ENCODE data around the gene CD63. TPM values are rescaled to one million over a fixed set of nuclear protein-coding genes. Genes with fewer than 3 reads are reported as not detected.

CD63 gene
- total and polyA plus RNA-seq, 2 of the 13 experiments (the other 11 are each of a cell fraction or from before 2014, with no cell fraction given), result 234 to 277 TPM

DNA sequence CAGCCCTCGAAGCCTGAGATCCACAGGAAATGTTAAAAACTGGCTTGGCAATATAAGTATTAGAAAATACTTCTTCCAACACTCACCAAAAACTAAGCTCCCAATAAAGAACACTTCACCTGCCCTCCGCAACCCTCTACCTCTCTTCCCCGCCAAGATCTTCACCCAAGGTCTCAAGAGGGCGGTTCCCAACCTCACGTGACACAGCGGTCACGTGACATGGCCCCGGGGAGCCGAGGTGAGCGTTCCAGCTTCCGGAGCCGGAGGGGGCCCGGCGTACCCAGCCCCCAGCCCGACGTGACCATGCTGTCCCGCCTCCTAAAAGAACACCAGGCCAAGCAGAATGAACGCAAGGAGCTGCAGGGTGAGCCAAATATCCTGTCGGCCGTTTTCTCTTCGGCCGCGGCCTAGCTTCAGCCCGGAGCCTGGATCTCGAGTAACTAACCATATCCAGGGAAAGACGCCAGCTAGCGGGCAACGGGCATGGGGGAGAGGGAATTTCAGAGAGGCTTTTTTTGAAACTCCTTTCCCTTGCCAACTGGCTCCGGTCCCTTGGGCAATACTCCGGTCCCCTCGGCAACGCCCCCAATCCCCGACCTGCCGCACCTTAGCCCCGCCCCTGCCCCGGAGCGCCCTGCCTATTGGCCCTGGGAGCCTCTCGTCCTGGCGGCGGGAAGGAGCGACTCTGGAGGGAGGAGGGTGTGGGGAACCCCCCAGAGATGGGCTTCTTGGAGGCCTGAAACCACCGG is 12.8 kb downstream of the CD63 start, which contains the start of gene BLOC1S1 (continued):
- TF ChIP-seq SKI (IDR thresholded peaks at IDR 0.05; ENCODE audit: partially characterized antibody) (peak; percentile 32), ZNF343 (CRISPR knock-in tag; IDR thresholded peaks at IDR 0.05) (peak; percentile 49; the same call in 1 of the 2 replicates), SMYD3 (CRISPR knock-in tag; IDR thresholded peaks at IDR 0.05) (no peak), MAF1 (CRISPR knock-in tag; IDR thresholded peaks at IDR 0.05; ENCODE audit: borderline replicate concordance) (no peak), NFIB (CRISPR knock-in tag; IDR thresholded peaks at IDR 0.05; ENCODE audit: borderline replicate concordance) (no peak), MAFK (conservative IDR thresholded peaks at IDR 0.05 in 1 of 2, IDR thresholded peaks at IDR 0.05 in 1 of 2; ENCODE audit: low read length in 2 of 2) (no peak), JDP2 (CRISPR knock-in tag; IDR thresholded peaks at IDR 0.05; ENCODE audit: borderline replicate concordance) (no peak), TBP (CRISPR knock-in tag; IDR thresholded peaks at IDR 0.05) (no peak), ZSCAN5A (CRISPR knock-in tag; IDR thresholded peaks at IDR 0.05; ENCODE audit: borderline replicate concordance) (peak; percentile 73; the same call in 1 of the 2 replicates), CCDC6 (CRISPR knock-in tag; IDR thresholded peaks at IDR 0.05) (no peak), MXD4 (CRISPR knock-in tag; IDR thresholded peaks at IDR 0.05) (peak; percentile 75; the same call in 1 of the 2 replicates), KDM4B (CRISPR knock-in tag; IDR thresholded peaks at IDR 0.05) (no peak), HOXA5 (CRISPR knock-in tag; IDR thresholded peaks at IDR 0.05) (no peak), ZNF615 (CRISPR knock-in tag; IDR thresholded peaks at IDR 0.05; ENCODE audit: borderline replicate concordance) (no peak), POGK (CRISPR knock-in tag; conservative IDR thresholded peaks at IDR 0.05) (0 out of 2 replicates have a peak, but pooled peaks have one; percentile 20), ZNF282 (IDR thresholded peaks at IDR 0.05; ENCODE audit: partially characterized antibody) (no peak), FOXJ3 (CRISPR knock-in tag; IDR thresholded peaks at IDR 0.05; ENCODE audit: borderline replicate concordance) (no peak), SMC3 (IDR thresholded peaks at IDR 0.05; ENCODE audit: low read length) (no peak)
- TF ChIP-seq, protein P1, sequence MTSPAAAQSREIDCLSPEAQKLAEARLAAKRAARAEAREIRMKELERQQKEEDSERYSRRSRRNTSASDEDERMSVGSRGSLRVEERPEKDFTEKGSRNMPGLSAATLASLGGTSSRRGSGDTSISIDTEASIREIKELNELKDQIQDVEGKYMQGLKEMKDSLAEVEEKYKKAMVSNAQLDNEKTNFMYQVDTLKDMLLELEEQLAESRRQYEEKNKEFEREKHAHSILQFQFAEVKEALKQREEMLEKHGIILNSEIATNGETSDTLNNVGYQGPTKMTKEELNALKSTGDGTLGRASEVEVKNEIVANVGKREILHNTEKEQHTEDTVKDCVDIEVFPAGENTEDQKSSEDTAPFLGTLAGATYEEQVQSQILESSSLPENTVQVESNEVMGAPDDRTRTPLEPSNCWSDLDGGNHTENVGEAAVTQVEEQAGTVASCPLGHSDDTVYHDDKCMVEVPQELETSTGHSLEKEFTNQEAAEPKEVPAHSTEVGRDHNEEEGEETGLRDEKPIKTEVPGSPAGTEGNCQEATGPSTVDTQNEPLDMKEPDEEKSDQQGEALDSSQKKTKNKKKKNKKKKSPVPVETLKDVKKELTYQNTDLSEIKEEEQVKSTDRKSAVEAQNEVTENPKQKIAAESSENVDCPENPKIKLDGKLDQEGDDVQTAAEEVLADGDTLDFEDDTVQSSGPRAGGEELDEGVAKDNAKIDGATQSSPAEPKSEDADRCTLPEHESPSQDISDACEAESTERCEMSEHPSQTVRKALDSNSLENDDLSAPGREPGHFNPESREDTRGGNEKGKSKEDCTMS (CRISPR knock-in tag; conservative IDR thresholded peaks at IDR 0.05), result peak; percentile 49; the same call in 1 of the 2 replicates
- TF ChIP-seq, protein P2, sequence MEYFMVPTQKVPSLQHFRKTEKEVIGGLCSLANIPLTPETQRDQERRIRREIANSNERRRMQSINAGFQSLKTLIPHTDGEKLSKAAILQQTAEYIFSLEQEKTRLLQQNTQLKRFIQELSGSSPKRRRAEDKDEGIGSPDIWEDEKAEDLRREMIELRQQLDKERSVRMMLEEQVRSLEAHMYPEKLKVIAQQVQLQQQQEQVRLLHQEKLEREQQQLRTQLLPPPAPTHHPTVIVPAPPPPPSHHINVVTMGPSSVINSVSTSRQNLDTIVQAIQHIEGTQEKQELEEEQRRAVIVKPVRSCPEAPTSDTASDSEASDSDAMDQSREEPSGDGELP (IDR thresholded peaks at IDR 0.05; ENCODE audit: borderline replicate concordance, low read depth), result no peak
- TF ChIP-seq, protein P3, sequence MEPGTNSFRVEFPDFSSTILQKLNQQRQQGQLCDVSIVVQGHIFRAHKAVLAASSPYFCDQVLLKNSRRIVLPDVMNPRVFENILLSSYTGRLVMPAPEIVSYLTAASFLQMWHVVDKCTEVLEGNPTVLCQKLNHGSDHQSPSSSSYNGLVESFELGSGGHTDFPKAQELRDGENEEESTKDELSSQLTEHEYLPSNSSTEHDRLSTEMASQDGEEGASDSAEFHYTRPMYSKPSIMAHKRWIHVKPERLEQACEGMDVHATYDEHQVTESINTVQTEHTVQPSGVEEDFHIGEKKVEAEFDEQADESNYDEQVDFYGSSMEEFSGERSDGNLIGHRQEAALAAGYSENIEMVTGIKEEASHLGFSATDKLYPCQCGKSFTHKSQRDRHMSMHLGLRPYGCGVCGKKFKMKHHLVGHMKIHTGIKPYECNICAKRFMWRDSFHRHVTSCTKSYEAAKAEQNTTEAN (CRISPR knock-in tag; conservative IDR thresholded peaks at IDR 0.05), result no peak

Measured in HepG2 (cell line).